SKM-1 treated with dmso at 0.1 percent for 144 hours (cell line): ENCODE data around the gene EHD2.
"Not testable (repeated sequence)": the region's sequence is repeated elsewhere in the genome, so short reads cannot be mapped to it uniquely, and the experiment has no call there.

Experiments
- DNase-seq: peaks from one replicate; lab custom pipeline; 2025; ENCODE audit not compliant: unreplicated experiment; lab: John Stamatoyannopoulos, UW

EHD2 gene, protein sequence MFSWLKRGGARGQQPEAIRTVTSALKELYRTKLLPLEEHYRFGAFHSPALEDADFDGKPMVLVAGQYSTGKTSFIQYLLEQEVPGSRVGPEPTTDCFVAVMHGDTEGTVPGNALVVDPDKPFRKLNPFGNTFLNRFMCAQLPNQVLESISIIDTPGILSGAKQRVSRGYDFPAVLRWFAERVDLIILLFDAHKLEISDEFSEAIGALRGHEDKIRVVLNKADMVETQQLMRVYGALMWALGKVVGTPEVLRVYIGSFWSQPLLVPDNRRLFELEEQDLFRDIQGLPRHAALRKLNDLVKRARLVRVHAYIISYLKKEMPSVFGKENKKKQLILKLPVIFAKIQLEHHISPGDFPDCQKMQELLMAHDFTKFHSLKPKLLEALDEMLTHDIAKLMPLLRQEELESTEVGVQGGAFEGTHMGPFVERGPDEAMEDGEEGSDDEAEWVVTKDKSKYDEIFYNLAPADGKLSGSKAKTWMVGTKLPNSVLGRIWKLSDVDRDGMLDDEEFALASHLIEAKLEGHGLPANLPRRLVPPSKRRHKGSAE

DNA sequence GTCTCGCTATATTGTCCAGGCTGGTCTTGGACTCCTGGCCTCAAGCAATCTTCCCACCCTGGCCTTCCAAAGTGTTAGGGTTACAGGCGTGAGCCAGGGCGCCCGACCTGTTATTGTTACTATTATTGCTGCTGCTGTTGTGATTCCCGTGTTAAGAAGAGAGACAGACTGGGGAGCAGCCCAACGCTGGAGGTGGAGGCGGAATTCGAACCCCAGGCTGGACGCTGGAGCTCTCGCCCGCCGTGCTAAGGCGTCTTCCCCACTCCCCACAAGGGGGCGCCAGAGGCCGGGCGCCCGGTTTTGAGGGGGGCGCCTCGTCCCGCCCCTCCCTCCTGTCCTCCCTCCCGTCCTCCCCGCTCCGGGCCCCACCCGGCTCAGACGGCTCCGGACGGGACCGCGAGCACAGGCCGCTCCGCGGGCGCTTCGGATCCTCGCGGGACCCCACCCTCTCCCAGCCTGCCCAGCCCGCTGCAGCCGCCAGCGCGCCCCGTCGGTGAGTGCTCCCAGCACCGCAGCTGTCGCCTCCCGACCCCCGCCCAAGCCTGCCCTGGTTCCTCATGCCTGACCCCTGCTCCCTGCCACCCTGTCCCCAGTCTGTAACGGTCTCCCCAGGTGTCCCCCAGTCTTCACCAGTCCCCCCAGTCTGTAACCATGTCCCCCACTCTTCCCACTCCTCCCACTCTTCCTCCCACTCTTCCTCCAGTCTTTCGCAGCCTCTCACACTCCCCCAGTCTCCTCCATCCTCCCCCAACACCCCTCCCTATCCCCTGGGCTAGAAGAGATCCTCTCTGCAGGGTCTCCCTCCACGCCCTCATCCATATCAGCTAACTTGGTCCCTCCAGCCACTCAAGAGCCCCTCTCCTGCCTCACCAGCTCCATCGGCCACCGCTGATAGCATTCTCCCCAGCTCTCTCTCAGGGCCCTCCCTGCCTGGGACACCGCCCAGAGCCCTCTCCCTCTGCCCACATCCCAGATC, at the start of gene EHD2:
TSS of gene EHD2 (plus strand) at position 377 of the 976 bp plus-strand sequence. CDS start 3,191 bp downstream, outside the sequence.
- DNase-seq = no peak

DNA sequence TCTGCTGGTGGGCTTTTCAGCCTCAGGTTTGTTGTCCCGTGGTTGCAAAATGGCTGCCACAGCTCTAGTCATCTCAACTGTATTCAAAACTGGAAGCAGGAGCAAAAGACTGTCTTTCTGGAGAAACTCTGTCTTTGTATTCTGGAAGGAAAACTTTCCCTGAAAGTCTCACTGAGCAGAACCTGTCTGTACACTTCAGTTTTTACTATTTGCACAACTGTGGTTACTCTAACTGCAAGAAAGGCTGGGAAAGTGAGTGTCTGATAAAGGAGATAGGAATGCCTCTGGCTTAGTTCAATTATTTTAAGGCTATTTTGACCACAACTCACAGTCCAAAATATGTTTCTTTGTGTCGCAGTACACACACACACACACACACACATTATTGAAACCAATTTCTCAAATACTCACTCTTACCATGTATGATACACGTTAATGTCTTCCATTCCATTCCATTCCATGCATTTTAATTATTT, 49.7 kb upstream of the EHD2 start:
- no peak for DNase-seq

DNA sequence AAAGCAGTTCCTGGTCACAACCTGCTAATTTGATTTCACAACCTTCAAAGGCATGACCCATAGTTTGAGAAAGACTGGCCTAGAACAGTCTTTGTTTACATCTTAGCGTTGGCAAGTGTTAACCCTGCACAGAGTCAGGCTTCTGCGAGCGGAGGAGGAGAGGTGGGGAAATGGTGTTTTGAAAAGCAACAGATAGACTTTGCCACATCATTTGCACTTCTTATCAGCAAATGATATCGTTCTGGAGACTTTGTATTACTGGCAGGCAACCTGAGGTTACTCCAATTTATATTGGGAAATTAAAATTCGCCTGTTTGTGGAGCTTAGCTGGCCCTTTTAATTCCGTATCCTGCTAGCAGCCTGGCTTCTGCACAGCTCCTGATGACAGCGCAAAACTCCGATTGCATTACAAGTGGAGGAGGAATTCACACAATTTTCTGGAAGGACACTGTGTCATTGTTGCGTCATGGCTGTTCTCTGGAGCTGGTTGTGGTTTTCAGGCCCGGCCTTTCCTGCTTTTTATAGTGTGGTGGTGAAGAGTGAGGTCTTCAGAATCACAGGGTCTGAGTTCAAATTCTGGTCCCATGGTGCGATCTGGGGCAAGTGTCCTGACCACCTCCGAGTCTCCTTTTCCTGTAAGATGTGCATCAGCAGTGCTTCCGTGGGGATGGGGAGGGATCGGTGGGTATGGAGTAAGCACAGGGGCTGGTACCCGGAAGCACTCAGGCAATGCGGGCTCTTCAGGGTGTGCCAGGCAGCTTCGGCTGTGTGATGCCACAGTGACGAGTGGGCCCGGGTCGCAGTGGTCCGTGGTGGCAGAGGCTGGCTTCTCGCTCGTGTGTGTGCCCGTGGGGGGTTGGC, 49.1 kb upstream of the EHD2 start:
- DNase-seq = peak; percentile 30

DNA sequence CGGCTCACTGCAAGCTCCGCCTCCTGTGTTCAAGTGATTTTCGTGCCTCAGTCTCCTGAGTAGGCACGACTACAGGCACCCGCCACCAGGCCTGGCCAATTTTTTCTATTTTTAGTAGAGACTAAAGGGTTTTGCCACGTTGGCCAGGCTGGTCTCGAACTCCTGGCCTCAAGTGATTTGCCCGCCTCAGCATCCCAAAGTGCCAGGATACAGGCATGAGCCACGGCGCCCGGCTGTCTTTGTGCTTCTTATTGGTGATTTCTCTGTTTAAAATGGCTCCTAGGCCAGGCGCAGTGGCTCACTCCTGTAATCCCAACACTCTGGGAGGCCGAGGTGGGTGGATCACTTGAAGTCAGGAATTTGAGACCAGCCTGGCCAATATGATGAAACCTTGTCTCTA, 44.7 kb upstream of the EHD2 start:
- not testable (repeated sequence) for DNase-seq

DNA sequence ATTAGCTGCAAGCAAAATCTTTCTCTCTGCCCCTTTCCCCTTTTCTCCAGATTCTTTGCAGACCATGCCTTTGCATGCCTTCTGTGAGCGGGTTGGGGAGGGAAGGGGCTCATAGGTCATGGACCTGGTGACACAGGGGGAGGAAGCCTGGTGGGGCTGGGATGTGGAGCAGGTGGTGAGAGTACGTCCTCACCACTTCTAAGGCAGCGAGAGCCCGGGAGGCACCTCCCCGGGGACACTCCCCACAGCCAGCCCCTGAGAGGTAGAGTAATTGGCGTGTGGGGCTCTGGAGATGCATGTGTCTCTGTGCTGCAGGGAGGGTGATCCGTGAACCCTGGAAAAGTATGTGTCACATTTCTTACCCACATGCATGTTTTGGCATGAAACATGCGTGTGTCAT, 42.5 kb upstream of the EHD2 start:
- no peak for DNase-seq

DNA sequence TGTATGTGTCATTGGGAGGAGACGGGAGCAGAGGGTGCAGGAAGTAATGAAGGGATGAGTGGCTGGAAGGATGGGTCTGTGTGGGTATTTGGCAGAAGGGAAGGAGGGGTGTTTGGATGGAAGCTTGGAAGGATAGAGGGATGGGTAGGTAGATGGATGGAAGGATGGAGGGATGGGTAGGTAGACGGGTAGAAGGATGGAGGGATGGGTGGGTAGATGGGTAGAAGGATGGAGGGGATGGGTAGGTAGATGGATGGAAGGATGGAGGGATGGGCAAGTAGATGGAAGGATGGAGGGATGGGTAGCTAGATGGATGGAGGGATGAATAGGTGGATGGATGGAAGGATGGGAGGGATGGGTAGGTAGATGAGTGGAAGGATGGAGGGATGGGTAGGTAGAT, 41.7 kb upstream of the EHD2 start:
- DNase-seq = no peak

DNA sequence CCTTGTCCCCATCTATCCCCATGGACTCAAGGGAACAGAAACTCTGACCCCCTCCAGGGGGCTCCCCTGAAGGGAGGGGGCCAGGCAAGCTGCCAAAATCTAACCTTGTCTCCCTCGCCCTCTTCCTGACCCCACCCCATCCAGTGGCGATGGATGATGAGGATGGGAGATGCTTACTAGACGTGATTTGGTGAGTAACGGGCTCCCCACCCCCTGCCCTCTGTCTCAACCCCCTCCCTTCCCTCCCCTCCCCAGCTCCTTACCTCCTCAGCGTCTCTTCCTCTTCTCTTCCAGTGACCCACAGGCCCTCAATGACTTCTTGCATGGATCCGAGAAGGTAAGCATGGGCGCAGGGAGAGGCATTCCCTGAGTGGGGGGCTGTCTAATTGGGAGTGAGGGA, 39.8 kb upstream of the EHD2 start:
- DNase-seq = no peak

DNA sequence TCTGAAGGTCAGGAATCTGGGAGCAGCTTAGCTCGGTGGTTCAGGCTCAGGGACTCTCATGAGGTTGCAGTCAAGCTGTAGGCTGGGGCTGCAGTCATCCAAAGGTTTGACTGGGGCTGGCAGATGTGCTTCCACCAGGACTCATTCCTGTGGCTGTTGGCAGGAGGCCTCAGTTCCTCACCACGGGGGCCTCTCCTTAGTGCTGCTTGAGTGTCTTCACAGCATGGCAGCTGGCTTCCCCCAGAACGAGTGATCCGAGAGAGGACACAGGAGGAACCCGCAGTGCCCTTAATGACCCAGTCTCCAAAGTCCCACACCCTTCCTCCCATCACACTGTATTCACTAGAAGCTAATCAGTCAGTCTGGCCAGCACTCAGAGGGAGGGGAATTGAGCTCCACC, 38.7 kb upstream of the EHD2 start:
- DNase-seq = no peak

DNA sequence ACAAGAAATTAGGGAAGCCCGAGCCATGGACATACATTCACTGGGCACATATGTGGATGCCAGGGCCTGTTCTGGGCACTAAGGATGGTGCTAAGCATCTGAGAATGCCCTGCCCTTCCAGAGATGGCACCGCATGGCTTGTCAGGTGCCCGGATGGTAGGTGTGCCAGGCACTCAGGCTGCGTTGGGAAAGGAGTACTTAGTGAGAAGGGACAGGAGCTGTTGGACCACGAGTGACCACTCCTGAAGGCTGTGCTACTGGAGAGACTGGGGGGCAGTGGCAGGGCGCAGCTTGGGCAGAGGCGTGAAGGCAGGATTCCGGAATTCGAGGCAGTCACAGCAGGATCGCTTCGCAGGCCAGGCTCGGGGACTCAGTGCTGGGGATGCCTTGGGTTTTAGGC, 38.0 kb upstream of the EHD2 start:
- no peak for DNase-seq

DNA sequence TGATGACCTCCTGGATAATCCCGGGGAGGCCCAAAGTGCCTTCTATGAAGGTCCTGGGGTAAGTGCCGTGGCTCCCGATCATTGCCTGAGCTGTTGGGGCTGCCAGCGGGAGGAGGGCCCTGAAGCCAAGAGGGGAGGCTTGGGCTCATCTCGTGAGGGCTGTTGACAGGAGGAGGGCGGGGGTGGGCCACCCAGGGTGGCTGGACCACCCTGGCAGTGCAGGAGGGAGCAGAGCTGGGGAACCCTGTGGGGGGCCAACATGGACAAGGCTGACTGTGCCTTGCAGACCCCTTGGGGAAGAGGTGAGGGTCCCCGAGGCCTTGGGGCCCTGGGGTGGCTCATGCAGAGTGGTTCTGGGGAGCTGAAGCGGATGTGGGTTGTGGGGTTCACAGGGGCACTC, 37.4 kb upstream of the EHD2 start:
- DNase-seq = no peak

DNA sequence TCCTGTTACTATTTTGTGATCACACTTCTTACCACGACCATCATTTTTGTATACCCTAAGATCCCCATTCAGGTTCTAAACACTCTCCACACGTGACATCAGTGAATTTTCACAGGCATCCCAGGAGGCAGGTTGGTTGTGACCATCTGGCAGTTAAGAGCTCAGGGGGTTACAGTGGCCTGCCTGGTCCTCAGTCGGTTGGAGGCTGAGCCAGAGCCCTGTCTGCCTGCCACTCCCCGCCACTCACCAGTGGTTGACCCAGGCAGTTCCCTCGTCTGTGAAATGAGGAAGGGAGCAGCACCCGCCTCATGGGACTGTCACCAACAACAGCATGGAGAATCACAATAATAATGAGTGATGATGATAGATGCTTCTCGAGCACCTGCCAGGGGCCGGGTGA, 36.4 kb upstream of the EHD2 start:
- DNase-seq = no peak

DNA sequence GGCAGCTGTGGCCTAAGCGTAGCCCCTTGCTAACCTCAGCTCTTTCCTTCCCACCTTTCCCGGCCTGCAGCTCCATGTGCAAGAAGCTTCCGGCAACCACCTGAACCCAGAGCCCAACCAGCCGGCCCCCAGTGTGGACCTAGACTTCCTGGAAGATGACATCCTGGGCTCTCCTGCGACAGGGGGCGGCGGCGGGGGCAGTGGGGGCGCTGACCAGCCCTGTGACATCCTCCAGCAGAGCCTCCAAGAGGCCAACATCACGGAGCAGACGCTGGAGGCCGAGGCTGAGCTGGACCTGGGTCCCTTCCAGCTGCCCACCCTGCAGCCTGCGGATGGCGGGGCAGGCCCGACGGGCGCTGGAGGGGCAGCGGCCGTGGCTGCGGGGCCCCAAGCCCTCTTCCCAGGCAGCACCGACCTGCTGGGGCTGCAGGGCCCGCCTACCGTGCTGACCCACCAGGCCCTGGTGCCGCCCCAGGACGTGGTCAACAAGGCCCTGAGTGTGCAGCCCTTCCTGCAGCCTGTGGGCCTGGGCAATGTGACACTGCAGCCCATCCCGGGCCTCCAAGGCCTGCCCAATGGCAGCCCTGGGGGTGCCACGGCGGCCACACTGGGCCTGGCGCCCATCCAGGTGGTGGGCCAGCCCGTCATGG, 33.8 kb upstream of the EHD2 start:
- DNase-seq = no peak

DNA sequence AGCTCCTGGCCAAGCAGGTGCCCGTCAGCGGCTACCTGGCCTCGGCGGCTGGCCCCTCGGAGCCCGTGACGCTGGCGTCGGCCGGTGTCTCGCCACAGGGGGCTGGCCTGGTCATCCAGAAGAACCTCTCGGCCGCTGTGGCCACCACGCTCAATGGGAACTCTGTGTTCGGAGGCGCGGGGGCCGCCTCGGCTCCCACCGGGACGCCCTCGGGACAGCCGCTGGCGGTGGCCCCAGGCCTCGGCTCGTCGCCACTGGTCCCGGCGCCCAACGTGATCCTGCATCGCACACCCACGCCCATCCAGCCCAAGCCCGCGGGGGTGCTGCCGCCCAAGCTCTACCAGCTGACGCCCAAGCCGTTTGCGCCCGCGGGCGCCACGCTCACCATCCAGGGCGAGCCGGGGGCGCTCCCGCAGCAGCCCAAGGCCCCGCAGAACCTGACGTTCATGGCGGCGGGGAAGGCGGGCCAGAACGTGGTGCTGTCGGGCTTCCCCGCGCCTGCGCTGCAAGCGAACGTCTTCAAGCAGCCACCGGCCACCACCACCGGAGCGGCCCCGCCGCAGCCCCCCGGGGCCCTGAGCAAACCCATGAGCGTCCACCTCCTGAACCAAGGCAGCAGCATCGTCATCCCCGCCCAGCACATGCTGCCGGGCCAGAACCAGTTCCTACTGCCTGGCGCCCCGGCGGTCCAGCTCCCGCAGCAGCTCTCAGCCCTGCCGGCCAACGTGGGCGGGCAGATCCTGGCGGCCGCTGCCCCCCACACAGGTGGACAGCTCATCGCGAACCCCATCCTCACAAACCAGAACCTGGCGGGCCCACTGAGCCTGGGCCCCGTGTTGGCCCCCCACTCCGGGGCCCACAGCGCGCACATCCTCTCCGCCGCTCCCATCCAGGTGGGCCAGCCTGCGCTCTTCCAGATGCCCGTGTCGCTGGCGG, 33.0 kb upstream of the EHD2 start:
- DNase-seq = no peak

DNA sequence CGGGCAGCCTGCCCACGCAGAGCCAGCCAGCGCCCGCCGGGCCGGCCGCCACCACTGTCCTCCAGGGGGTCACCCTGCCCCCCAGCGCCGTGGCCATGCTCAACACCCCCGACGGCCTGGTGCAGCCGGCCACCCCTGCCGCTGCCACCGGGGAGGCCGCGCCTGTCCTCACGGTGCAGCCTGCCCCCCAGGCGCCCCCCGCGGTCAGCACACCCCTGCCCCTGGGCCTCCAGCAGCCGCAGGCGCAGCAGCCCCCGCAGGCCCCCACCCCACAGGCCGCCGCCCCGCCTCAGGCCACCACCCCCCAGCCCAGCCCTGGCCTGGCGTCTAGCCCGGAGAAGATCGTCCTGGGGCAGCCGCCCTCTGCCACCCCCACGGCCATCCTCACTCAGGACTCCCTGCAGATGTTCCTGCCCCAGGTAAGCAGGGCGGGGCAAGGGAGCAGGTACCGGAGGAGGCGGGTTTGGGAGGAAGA, 32.3 kb upstream of the EHD2 start:
- DNase-seq = no peak

DNA sequence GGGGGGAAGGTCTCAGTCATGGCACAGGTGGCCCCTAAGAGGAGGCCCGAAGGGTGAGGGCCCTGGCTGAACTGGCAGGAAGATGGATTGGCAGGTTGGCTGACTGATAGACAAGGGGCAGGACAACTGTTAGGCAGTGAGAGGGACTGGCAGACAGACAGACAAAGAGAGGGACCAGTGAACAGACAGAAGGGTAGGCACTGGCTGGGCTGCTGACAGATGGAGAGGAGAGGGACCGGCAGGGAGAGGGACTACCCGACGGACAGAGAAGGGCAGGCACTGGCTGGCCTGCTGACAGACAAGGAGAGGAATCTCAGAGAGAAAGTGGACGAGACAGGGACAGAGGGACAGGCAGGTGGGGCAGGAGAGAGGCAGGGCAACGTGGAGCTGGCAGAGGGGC, 31.8 kb upstream of the EHD2 start:
- no peak for DNase-seq

DNA sequence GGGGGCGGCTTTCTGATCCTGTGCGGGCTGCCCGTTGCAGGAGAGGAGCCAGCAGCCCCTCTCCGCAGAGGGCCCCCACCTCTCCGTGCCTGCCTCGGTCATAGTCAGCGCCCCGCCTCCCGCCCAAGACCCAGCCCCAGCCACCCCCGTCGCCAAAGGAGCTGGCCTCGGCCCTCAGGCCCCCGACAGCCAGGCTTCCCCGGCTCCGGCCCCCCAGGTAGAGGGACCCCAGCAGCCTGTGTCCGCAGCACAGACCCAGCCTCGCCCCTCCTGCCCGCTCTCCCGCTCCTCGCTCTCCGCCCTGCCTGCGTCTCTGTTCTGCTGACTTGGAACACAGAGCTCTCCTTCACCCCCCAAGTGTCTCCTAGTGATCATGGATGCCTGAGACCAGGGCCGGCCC, 31.3 kb upstream of the EHD2 start:
- no peak for DNase-seq

DNA sequence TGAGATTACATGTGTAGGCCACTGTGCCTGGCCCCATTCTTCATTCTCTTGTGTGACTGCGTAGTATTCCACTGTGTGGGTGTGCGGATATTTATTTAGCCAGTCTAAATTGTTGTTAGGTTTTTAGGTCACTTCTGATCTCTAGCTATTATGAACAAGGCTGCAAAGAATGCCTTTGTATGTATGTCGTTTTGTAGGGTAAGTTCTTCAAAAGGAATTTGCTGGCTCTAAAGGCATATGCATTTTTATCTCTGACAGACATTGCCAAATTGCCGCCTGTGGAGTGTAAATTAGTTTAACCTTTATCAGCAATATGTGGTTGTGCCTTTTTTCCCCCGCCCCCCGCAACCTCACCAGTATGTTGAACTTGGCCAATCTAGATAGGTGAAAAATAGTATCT, 30.3 kb upstream of the EHD2 start:
- DNase-seq = no peak

DNA sequence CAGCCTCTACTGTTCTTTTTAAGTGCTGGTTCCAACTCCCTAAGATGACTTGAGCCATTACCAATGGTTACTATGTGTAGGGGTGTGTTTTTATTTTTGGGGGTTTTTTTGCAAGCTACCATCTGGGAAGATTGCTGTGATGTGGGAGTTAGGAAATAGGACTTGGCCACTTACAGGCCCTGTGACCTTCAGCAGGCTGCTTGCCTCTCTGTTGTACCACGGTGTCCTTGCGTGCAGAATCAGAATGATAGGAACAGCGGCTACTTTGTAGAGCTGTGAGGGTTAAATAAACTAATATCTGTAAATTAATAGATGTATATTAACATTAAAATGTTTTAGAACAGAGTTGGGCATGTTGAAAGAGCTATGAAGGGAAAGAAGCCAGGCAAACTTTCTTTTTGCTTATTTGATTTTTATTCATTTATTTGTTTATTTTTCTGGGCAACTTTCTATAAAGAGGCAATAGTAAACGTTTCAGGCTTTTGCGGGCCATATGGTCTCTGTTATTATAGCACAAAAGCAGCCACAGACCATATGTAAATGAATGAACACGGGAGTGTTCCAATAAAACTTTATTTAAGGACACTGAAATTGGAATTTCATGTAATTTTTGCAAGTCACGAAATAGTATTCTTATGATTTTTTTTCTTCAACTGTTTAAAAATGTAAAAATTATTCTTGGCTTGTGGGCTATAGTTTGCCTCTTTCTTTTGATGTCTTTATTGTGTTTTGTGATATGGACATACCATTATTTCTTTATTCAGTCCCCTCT, 26.4 kb upstream of the EHD2 start:
- DNase-seq = no peak
